IMR-90 (cell line): Measurements from ENCODE around the gene SLC2A6. TPM values are rescaled to one million over a fixed set of nuclear protein-coding genes. Genes with fewer than 3 reads are reported as not detected.
A peak's percentile ranks its signal among the peaks of the same experiment; 100 is the strongest.

Source experiments
- ATAC-seq: fragments of 200-7000 bp; cut with Tn5 transposase; 2 replicates; pipeline ENCODE4 v1.9.1; 2020; ENCODE audit warnings: low read depth, mild to moderate bottlenecking, moderate library complexity
- BruUV-seq: library from RNA; stranded (reverse); fragments of 400-500 nt; replicated peaks from 2 replicates; lab custom pipeline; 2021; lab: Mats Ljungman, UMichigan
- CTCF ChIA-PET: fragments of 300-600 bp; formaldehyde crosslinking; extraction: SDS; loops from one replicate; lab custom pipeline; 2021; ENCODE audit warnings: antibody characterized with exemption; lab: Yijun Ruan, JAX
- POLR2A ChIA-PET: fragments of 300-600 bp; sonication (Branson Sonifier 250); formaldehyde crosslinking; loops from one replicate; lab custom pipeline; 2022; ENCODE audit warnings: antibody characterized with exemption; ENCODE audit not compliant: unreplicated experiment; lab: Charles Lee
- DNase-seq: peaks from one replicate; pipeline ENCODE4 v3.0.0; 2013
- H2AFZ ChIP-seq: replicated peaks from 2 replicates; pipeline ENCODE3; 2013; ENCODE audit warnings: low read length, mild to moderate bottlenecking; ENCODE audit not compliant: poor library complexity
- H2AK5ac ChIP-seq: 2 replicates; pipeline ENCODE4 v1.6.1; 2013; ENCODE audit warnings: low read depth, low read length, inconsistent platforms
- H2AK9ac ChIP-seq: replicated peaks from 2 replicates; pipeline ENCODE3; 2013; ENCODE audit warnings: mild to moderate bottlenecking, low read depth, low read length, moderate library complexity; ENCODE audit not compliant: poor library complexity
- H2BK120ac ChIP-seq: 2 replicates; pipeline ENCODE4 v1.6.1; 2013; ENCODE audit warnings: low read depth, low read length, inconsistent platforms
- H2BK15ac ChIP-seq: 3 replicates; pipeline ENCODE4 v1.6.1; 2013; ENCODE audit warnings: low read depth, low read length, inconsistent platforms
- H2BK20ac ChIP-seq: 2 replicates; pipeline ENCODE4 v1.6.1; 2013; ENCODE audit warnings: low read depth, mild to moderate bottlenecking, inconsistent platforms, low read length, moderate library complexity
- H2BK5ac ChIP-seq: 2 replicates; pipeline ENCODE4 v1.6.1; 2013; ENCODE audit warnings: mild to moderate bottlenecking, low read depth, low read length, inconsistent platforms; ENCODE audit not compliant: poor library complexity, severe bottlenecking
- H3K14ac ChIP-seq: replicated peaks from 2 replicates; pipeline ENCODE4 v1.6.1; 2013; ENCODE audit warnings: low read depth, low read length, inconsistent platforms
- H3K18ac ChIP-seq: 2 replicates; pipeline ENCODE4 v1.6.1; 2013; ENCODE audit warnings: low read depth, low read length, control low read depth
- H3K23ac ChIP-seq: 2 replicates; pipeline ENCODE4 v1.6.1; 2013; ENCODE audit warnings: low read depth, low read length, inconsistent platforms
- H3K27ac ChIP-seq: 2 replicates; pipeline ENCODE4 v1.5.1; 2013; ENCODE audit warnings: mild to moderate bottlenecking, control low read depth, low read length; ENCODE audit not compliant: insufficient read depth
- H3K27me3 ChIP-seq: 2 replicates; pipeline ENCODE4 v1.6.1; 2013; ENCODE audit warnings: low read length; ENCODE audit not compliant: control insufficient read depth, insufficient read depth
- H3K36me3 ChIP-seq: 2 replicates; pipeline ENCODE4 v1.6.1; 2013; ENCODE audit warnings: low read length, mixed read lengths; ENCODE audit not compliant: control insufficient read depth, insufficient read depth
- H3K4ac ChIP-seq: 2 replicates; pipeline ENCODE4 v1.6.1; 2013; ENCODE audit warnings: low read depth, low read length, inconsistent platforms
- H3K4me1 ChIP-seq: 2 replicates; pipeline ENCODE4 v1.6.1; 2013; ENCODE audit warnings: low read length, mixed read lengths; ENCODE audit not compliant: control insufficient read depth, insufficient read depth
- H3K4me2 ChIP-seq: 2 replicates; pipeline ENCODE4 v1.6.1; 2013; ENCODE audit warnings: low read depth, mild to moderate bottlenecking, control low read depth, low read length, moderate library complexity
- H3K4me3 ChIP-seq: 2 replicates; pipeline ENCODE4 v1.5.1; 2013; ENCODE audit warnings: low read depth, mild to moderate bottlenecking, control low read depth, low read length, moderate library complexity; ENCODE audit not compliant: insufficient read depth
- H3K56ac ChIP-seq: 2 replicates; pipeline ENCODE4 v1.6.1; 2013; ENCODE audit warnings: low read length, inconsistent platforms; ENCODE audit not compliant: insufficient read depth; ENCODE audit errors: extremely low read depth
- H3K79me1 ChIP-seq, 2 experiments: 2 replicates each; pipeline ENCODE4 v1.6.1; 2013; ENCODE audit warnings: low read length in 2 of 2, inconsistent platforms in 1 of 2, low read depth in 1 of 2
- H3K9ac ChIP-seq: 2 replicates; pipeline ENCODE4 v1.6.1; 2013; ENCODE audit warnings: low read depth, low read length, control low read depth
- H3K9me1 ChIP-seq: 2 replicates; pipeline ENCODE4 v1.6.1; 2013; ENCODE audit warnings: low read length, inconsistent platforms; ENCODE audit not compliant: insufficient read depth
- H3K9me3 ChIP-seq: 2 replicates; pipeline ENCODE4 v1.6.1; 2013; ENCODE audit warnings: low read length; ENCODE audit not compliant: control insufficient read depth, insufficient read depth
- H4K20me1 ChIP-seq: 2 replicates; pipeline ENCODE4 v1.6.1; 2013; ENCODE audit warnings: low read length, inconsistent platforms; ENCODE audit not compliant: insufficient read depth
- H4K5ac ChIP-seq: 2 replicates; pipeline ENCODE4 v1.6.1; 2013; ENCODE audit warnings: mild to moderate bottlenecking, low read depth, low read length, control low read depth
- H4K8ac ChIP-seq, 2 experiments: 2 replicates each; pipeline ENCODE4 v1.6.1; 2013; ENCODE audit warnings: low read depth in 2 of 2, low read length in 2 of 2, control low read depth in 1 of 2, inconsistent platforms in 1 of 2
- H4K91ac ChIP-seq: 2 replicates; pipeline ENCODE4 v1.6.1; 2013; ENCODE audit warnings: low read depth, low read length, inconsistent platforms; ENCODE audit not compliant: insufficient read depth
- BHLHE40 ChIP-seq: fragments of 150-350 bp; IDR thresholded peaks from 2 replicates; pipeline ENCODE4 v1.6.1; 2016; ENCODE audit warnings: mild to moderate bottlenecking, low read depth, low read length
- CEBPB ChIP-seq: IDR thresholded peaks from 2 replicates; pipeline ENCODE4 v1.6.1; 2012; ENCODE audit warnings: low read depth, low read length, improper control_type of control experiment
- CHD1 ChIP-seq: IDR thresholded peaks from 2 replicates; pipeline ENCODE4 v1.6.1; 2012; ENCODE audit warnings: low read depth, low read length, improper control_type of control experiment
- FOS ChIP-seq: fragments of 150-350 bp; IDR thresholded peaks from 2 replicates; pipeline ENCODE4 v1.6.1; 2016; ENCODE audit warnings: low read depth, low read length
- MAFK ChIP-seq: IDR thresholded peaks from 2 replicates; pipeline ENCODE4 v1.6.1; 2012; ENCODE audit warnings: low read depth, low read length, improper control_type of control experiment
- NFE2L2 ChIP-seq: fragments of 150-350 bp; IDR thresholded peaks from 2 replicates; pipeline ENCODE4 v1.6.1; 2016; ENCODE audit warnings: low read depth, mild to moderate bottlenecking, low read length
- POLR2A ChIP-seq: IDR thresholded peaks from 2 replicates; pipeline ENCODE4 v1.6.1; 2012; ENCODE audit warnings: mild to moderate bottlenecking, low read depth, low read length
- RAD21 ChIP-seq: IDR thresholded peaks from 2 replicates; pipeline ENCODE4 v1.6.1; 2012; ENCODE audit warnings: low read length, improper control_type of control experiment
- RFX5 ChIP-seq: IDR thresholded peaks from 2 replicates; pipeline ENCODE4 v1.8.0; 2012; ENCODE audit warnings: low read depth, mild to moderate bottlenecking, low read length, moderate library complexity
- SMC3 ChIP-seq: fragments of 150-350 bp; IDR thresholded peaks from 2 replicates; pipeline ENCODE4 v1.6.1; 2016; ENCODE audit warnings: low read depth, mild to moderate bottlenecking, antibody characterized with exemption, low read length, moderate library complexity
- WGBS, 2 experiments: methylation state at CpG; one replicate each; pipeline versions ENCODE4 v1.1.5 to v1.1.7; 2013; ENCODE audit warnings: missing lambda C conversion rate in 2 of 2; ENCODE audit not compliant: insufficient read length in 1 of 2; ENCODE audit errors: extremely low coverage in 2 of 2; 5-methylcytosine and 5-hydroxymethylcytosine counted together
- dilution Hi-C: fragments of 300-500 bp; cut with HindIII; formaldehyde crosslinking; loops from one replicate; pipeline ENCODE4 v1.14.3; 2018; ENCODE audit warnings: low sequenced_read_pairs; ENCODE audit not compliant: unreplicated experiment
- in situ Hi-C: fragments of 300-500 bp; cut with MboI; formaldehyde crosslinking; loops from 3 replicates; pipeline ENCODE4 v1.14.3; 2019; ENCODE audit warnings: low sequenced_read_pairs, inconsistent platforms, mixed read lengths
- intact Hi-C: fragments of 100-400 bp; cut with micrococcal nuclease; formaldehyde crosslinking; loops from 2 replicates; pipeline ENCODE4 v1.10.0; 2022
- polyA plus RNA-seq, 3 experiments: library from polyadenylated mRNA; depleted of rRNA; stranded (reverse); fragments of >200 nt; gene quantifications; 2 replicates each; pipeline ENCODE4 v1.2.3, GENCODE V29; 2012; ENCODE audit warnings: low replicate concordance in 1 of 3
- total RNA-seq: library from RNA; depleted of rRNA; stranded (reverse); fragments of >200 nt; gene quantifications from 2 replicates; pipeline ENCODE4 v1.2.3, GENCODE V29; 2012
- TF ChIP-seq, protein P1 (sequence below): fragments of 150-350 bp; IDR thresholded peaks from 2 replicates; pipeline ENCODE4 v1.6.1; 2016; ENCODE audit warnings: low read depth, mild to moderate bottlenecking, low read length, moderate library complexity, borderline replicate concordance
- TF ChIP-seq, protein P2 (sequence below): conservative IDR thresholded peaks from 2 replicates; pipeline ENCODE4 v1.5.1; 2012; ENCODE audit warnings: mild to moderate bottlenecking, low read depth, low read length, improper control_type of control experiment

Gene SLC2A6
- total and polyA plus RNA-seq, 2 of the 4 experiments (the other 2 are of a cell fraction), result 2.9 to 8.5 TPM

DNA sequence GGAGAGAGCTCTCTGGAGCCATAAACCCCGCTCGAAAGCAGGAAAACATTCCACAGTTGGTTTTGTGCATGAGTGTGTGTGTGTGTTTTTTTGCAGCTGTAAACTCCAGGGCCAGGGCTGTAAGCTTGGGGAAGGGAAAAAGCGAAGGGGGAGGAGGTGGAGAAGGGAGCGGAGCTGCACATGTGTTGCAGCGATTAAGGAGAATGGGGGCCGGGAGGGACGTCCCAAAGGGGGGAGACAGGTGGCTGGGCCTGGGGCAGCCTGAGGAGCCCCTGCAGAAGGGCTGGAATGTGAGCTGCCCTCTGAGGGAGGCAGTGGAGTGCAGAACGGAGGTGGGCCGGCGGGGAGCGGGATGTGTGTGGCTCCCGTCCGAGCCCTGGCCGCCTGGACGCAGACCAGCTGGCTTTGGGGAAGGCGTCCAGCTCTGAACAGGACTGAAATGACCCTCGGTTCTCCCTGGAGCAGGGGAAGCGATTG lies 48.6 kb upstream of the SLC2A6 start:
- H3K9me3 ChIP-seq, result no peaks in the 10 kb centered on the region
- H3K27ac ChIP-seq, result no peak overlapping the region
- peaks cover 85% of the 10 kb centered on the region for H3K27me3 ChIP-seq
- no peak overlapping the region for H2AK5ac ChIP-seq
- no peak overlapping the region for H3K23ac ChIP-seq
- DNase-seq, result no peak
- no peaks in the 10 kb centered on the region for H4K20me1 ChIP-seq
- H3K14ac ChIP-seq, result no peak overlapping the region
- 8% methylated on average over 5 of the region's 18 CpGs; no CpG with 5 or more reads in 1 of the 2 experiments for WGBS, 2 experiments
- BruUV-seq, result no TSS peak
- H3K4ac ChIP-seq, result no peak overlapping the region
- no peak overlapping the region for H3K9ac ChIP-seq
- no peak overlapping the region for H2BK5ac ChIP-seq
- TF ChIP-seq, protein P1, sequence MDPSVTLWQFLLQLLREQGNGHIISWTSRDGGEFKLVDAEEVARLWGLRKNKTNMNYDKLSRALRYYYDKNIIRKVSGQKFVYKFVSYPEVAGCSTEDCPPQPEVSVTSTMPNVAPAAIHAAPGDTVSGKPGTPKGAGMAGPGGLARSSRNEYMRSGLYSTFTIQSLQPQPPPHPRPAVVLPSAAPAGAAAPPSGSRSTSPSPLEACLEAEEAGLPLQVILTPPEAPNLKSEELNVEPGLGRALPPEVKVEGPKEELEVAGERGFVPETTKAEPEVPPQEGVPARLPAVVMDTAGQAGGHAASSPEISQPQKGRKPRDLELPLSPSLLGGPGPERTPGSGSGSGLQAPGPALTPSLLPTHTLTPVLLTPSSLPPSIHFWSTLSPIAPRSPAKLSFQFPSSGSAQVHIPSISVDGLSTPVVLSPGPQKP, result no peak
- TF ChIP-seq CEBPB (no peak), MAFK (no peak), FOS (no peak), RFX5 (no peak), CHD1 (no peak), BHLHE40 (no peak), NFE2L2 (no peak), POLR2A (no peak), RAD21 (no peak), SMC3 (no peak)
- TF ChIP-seq, protein P2, sequence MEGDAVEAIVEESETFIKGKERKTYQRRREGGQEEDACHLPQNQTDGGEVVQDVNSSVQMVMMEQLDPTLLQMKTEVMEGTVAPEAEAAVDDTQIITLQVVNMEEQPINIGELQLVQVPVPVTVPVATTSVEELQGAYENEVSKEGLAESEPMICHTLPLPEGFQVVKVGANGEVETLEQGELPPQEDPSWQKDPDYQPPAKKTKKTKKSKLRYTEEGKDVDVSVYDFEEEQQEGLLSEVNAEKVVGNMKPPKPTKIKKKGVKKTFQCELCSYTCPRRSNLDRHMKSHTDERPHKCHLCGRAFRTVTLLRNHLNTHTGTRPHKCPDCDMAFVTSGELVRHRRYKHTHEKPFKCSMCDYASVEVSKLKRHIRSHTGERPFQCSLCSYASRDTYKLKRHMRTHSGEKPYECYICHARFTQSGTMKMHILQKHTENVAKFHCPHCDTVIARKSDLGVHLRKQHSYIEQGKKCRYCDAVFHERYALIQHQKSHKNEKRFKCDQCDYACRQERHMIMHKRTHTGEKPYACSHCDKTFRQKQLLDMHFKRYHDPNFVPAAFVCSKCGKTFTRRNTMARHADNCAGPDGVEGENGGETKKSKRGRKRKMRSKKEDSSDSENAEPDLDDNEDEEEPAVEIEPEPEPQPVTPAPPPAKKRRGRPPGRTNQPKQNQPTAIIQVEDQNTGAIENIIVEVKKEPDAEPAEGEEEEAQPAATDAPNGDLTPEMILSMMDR, result no peak
- H4K8ac ChIP-seq, result no peak overlapping the region
- ATAC-seq, result peak; percentile 69
- H3K79me1 ChIP-seq, result no peaks in the 10 kb centered on the region
- intact Hi-C loops, result no loop called here
- ChIA-PET CTCF (no interaction called here), POLR2A (no interaction called here)
- peaks cover 2% of the 10 kb centered on the region; the same call in 1 of the 2 replicates for H3K4me1 ChIP-seq
- H2AFZ ChIP-seq, result no peak overlapping the region
- no peak overlapping the region for H2BK120ac ChIP-seq
- H3K4me3 ChIP-seq, result no peak overlapping the region
- H2BK20ac ChIP-seq, result no peak overlapping the region
- H3K56ac ChIP-seq, result no peak overlapping the region
- dilution Hi-C loops, result no loop called here
- no peak overlapping the region for H4K5ac ChIP-seq
- H3K36me3 ChIP-seq, result no peaks in the 10 kb centered on the region
- H3K9me1 ChIP-seq, result no peaks in the 10 kb centered on the region
- in situ Hi-C loops, result no loop called here
- H2AK9ac ChIP-seq, result peak overlapping the region; percentile 37
- no peak overlapping the region; the same call in 1 of the 2 replicates for H3K4me2 ChIP-seq
- no peak overlapping the region for H4K91ac ChIP-seq
- no peak overlapping the region for H2BK15ac ChIP-seq
- no peak overlapping the region for H3K18ac ChIP-seq
